ENCODE measurements around the gene SAE1. TPM values are rescaled to one million over a fixed set of nuclear protein-coding genes. Genes with fewer than 3 reads are reported as not detected.
A peak's percentile ranks its signal among the peaks of the same experiment; 100 is the strongest.

The SAE1 gene
- total and polyA plus RNA-seq, 2 donors (not counting 1 experiment from before 2014, with no cell fraction given): 26.5 to 45.1 TPM

DNA sequence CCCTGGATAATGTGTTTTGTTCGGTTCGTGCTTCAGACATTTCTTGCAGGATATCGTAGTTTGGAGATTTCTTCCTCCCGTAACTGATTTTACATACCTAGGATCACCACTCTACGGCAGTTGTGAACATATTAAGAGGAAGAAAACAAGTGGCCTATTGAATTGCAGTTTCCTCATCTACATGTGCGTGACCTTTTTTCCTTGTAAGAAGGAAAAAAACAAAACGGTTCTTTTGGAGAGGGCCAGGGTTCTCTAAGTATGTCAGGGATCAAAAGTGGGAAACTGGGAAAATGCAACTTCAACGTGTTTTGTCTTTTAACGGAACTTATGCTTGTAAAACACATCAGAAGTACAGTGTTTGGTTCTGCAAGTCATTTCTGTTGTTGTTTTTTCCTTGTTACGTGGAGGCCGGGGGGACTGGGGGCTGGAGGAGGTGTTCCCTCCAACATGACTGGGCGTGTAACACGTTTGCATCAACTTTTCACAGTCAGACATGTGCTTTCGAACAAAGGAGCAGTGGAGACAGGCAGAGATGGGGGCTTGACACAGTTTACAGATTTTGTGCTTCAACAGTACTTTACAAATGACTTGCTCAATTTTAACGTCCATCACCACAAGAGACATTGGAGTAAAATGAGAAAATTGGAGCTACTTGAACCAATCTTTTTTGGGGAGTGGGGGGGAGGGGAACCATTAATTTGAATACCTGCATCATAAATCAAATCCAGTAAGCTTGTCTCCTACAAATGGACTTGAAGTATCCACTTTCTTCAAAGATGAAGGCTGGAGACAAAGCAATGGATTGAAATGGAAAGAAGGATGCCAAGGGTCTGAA lies 20.9 kb upstream of the SAE1 start:
- 2% methylated on average over 6 of the region's 15 CpGs for WGBS (ENCODE audit: insufficient coverage)
- intact Hi-C loops (cut with micrococcal nuclease): loop anchor here (2.0 to 10.0 kb wide), 3 partner anchors 15 to 495 kb away; partner anchors contain the start of gene BICRA
- Histone ChIP-seq H3K79me2 (ENCODE audit: control insufficient read depth, insufficient read depth, low read length) (peaks cover 65% of the 10 kb centered on the region), H3K27ac (ENCODE audit: low read length in 2 of 2) (peak overlapping the region; percentile 96 to 100), H3K4me1 (ENCODE audit: control insufficient read depth in 2 of 2, insufficient read depth in 2 of 2, low read length in 2 of 2) (peaks cover 42 to 48% of the 10 kb centered on the region in 2 donors), H3K27me3 (replicated peaks in 1 of 4; ENCODE audit: control extremely low read depth in 1 of 4, control insufficient read depth in 3 of 4, insufficient read depth in 4 of 4, low read length in 3 of 4) (no peaks in the 10 kb centered on the region), H4K20me1 (ENCODE audit: control insufficient read depth, insufficient read depth, low read length, poor library complexity, severe bottlenecking) (no peaks in the 10 kb centered on the region), H2AFZ (ENCODE audit: insufficient read depth, low read depth, low read length, poor library complexity, severe bottlenecking) (peak overlapping the region; percentile 52), H3K4me2 (replicated peaks; ENCODE audit: low read depth, low read length, poor library complexity, severe bottlenecking) (peak overlapping the region; percentile 92), H3K4me3 (ENCODE audit: control extremely low read depth in 1 of 5, extremely low read depth in 1 of 5, insufficient read depth in 1 of 5, low read depth in 2 of 5, low read length in 4 of 5) (peak overlapping the region; percentile 94 to 99 (median 98)), H3K9me3 (ENCODE audit: control extremely low read depth in 1 of 3, control insufficient read depth in 2 of 3, insufficient read depth in 1 of 3, low read length in 2 of 3) (no peaks in the 10 kb centered on the region), H3K9ac (ENCODE audit: low read length) (peak overlapping the region; percentile 100), H3K36me3 (replicated peaks in 1 of 2; ENCODE audit: control extremely low read depth in 1 of 2, control insufficient read depth in 1 of 2, extremely low read depth in 1 of 2, insufficient read depth in 2 of 2, low read length in 1 of 2) (peaks cover 6 to 16% of the 10 kb centered on the region in 2 experiments)
- ATAC-seq (ENCODE audit: low read depth) (no peak), DNase-seq (peak; percentile 41)
- H3K27ac Mint-ChIP-seq: peak overlapping the region; percentile 99
- ChIA-PET CTCF (interaction anchor here (2.1 to 2.7 kb wide), 3 partner anchors 14 to 30 kb away, joined by 6 to 11 read pairs (median 10); no protein-coding TSS in a partner anchor), POLR2A (interaction anchor here (0.6 to 4.7 kb wide), 3 partner anchors 21 to 402 kb away, joined by 3 to 30 read pairs (median 12); no protein-coding TSS in a partner anchor)
- TF ChIP-seq EZH2 (IDR thresholded peaks at IDR 0.05; ENCODE audit: borderline replicate concordance, insufficient read depth, low read depth, low read length, poor library complexity, severe bottlenecking): no peak
- TF ChIP-seq, protein P1, sequence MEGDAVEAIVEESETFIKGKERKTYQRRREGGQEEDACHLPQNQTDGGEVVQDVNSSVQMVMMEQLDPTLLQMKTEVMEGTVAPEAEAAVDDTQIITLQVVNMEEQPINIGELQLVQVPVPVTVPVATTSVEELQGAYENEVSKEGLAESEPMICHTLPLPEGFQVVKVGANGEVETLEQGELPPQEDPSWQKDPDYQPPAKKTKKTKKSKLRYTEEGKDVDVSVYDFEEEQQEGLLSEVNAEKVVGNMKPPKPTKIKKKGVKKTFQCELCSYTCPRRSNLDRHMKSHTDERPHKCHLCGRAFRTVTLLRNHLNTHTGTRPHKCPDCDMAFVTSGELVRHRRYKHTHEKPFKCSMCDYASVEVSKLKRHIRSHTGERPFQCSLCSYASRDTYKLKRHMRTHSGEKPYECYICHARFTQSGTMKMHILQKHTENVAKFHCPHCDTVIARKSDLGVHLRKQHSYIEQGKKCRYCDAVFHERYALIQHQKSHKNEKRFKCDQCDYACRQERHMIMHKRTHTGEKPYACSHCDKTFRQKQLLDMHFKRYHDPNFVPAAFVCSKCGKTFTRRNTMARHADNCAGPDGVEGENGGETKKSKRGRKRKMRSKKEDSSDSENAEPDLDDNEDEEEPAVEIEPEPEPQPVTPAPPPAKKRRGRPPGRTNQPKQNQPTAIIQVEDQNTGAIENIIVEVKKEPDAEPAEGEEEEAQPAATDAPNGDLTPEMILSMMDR (IDR thresholded peaks at IDR 0.05): no peak
- peaks cover 62% of the 10 kb centered on the region for H3K4me1 Mint-ChIP-seq
- H3K27me3 Mint-ChIP-seq: no peaks in the 10 kb centered on the region
- peak overlapping the region; percentile 88 for H3K4me3 Mint-ChIP-seq
- H3K9me3 Mint-ChIP-seq (ENCODE audit: insufficient read depth): no peaks in the 10 kb centered on the region
